K562 (cell line): ENCODE data around the gene FAT2.

Source experiments
- ETV6 ChIP-seq, 3 experiments: fragments of 150-350 bp in 1 of 3; sonication (generic) in 1 of 3; formaldehyde crosslinking in 1 of 3; IDR thresholded peaks; 2 replicates each; pipeline versions ENCODE4 v1.6.1 to v1.8.0; 2014 to 2022; ENCODE audit warnings: borderline replicate concordance in 2 of 3, low read depth in 2 of 3, antibody characterized with exemption in 1 of 3, low read length in 1 of 3, mild to moderate bottlenecking in 1 of 3, missing genetic modification reagents in 1 of 3
- FOS ChIP-seq: IDR thresholded peaks from 3 replicates; pipeline ENCODE4 v1.6.1; 2011; ENCODE audit not compliant: insufficient read length; ENCODE audit errors: extremely low read depth
- GATAD2A ChIP-seq: fragments of 450-650 bp; IDR thresholded peaks from 2 replicates; pipeline ENCODE4 v1.6.1; 2017
- MCM3 ChIP-seq: fragments of 450-650 bp; IDR thresholded peaks from 2 replicates; pipeline ENCODE4 v1.6.1; 2016
- RFX5 ChIP-seq: IDR thresholded peaks from 2 replicates; pipeline ENCODE4 v1.6.1; 2011; ENCODE audit warnings: low read depth, mild to moderate bottlenecking, improper control_type of control experiment, low read length
- TAF1 ChIP-seq: IDR thresholded peaks from 2 replicates; pipeline ENCODE4 v1.6.1; 2011; ENCODE audit warnings: mild to moderate bottlenecking, low read length, moderate library complexity; ENCODE audit not compliant: insufficient read depth, control insufficient read depth, severe bottlenecking; ENCODE audit errors: extremely low read depth
- ZNF551 ChIP-seq: fragments of 250-450 bp; sonication (Bioruptor Pico); IDR thresholded peaks from 2 replicates; pipeline ENCODE4 v1.5.0; 2021; ENCODE audit warnings: mild to moderate bottlenecking, moderate library complexity
- TF ChIP-seq, protein P1 (sequence below): sonication (generic); formaldehyde crosslinking; IDR thresholded peaks from 2 replicates; pipeline ENCODE4 v1.5.0; 2020; ENCODE audit warnings: missing genetic modification reagents
- TF ChIP-seq, protein P2 (sequence below): sonication (generic); formaldehyde crosslinking; IDR thresholded peaks from 2 replicates; pipeline ENCODE4 v1.8.0; 2022; ENCODE audit warnings: missing genetic modification reagents, mild to moderate bottlenecking, moderate library complexity, borderline replicate concordance
- TF ChIP-seq, protein P3 (sequence below): fragments of 450-650 bp; formaldehyde crosslinking; IDR thresholded peaks from 2 replicates; pipeline ENCODE4 v1.4.0; 2020; ENCODE audit warnings: mild to moderate bottlenecking, moderate library complexity
- TF ChIP-seq, protein P4 (sequence below): fragments of 450-650 bp; IDR thresholded peaks from 2 replicates; pipeline ENCODE4 v1.6.1; 2018; ENCODE audit warnings: mild to moderate bottlenecking, low read depth; ENCODE audit not compliant: partially characterized antibody
- TF ChIP-seq, protein P5 (sequence below): fragments of 250-450 bp; sonication (Bioruptor Pico); IDR thresholded peaks from 2 replicates; pipeline ENCODE4 v1.5.0; 2021
- TF ChIP-seq, protein P6 (sequence below), 2 experiments: fragments of 450-650 bp; formaldehyde crosslinking in 1 of 2; IDR thresholded peaks; 2 replicates each; pipeline versions ENCODE4 v1.4.0 to v1.6.1; 2014 to 2020; ENCODE audit warnings: mild to moderate bottlenecking in 2 of 2, borderline replicate concordance in 1 of 2, low read depth in 1 of 2
- TF ChIP-seq, protein P7 (sequence below): fragments of 450-650 bp; IDR thresholded peaks from 2 replicates; pipeline ENCODE4 v1.6.1; 2016; ENCODE audit warnings: missing biosample characterization, missing genetic modification characterization

DNA sequence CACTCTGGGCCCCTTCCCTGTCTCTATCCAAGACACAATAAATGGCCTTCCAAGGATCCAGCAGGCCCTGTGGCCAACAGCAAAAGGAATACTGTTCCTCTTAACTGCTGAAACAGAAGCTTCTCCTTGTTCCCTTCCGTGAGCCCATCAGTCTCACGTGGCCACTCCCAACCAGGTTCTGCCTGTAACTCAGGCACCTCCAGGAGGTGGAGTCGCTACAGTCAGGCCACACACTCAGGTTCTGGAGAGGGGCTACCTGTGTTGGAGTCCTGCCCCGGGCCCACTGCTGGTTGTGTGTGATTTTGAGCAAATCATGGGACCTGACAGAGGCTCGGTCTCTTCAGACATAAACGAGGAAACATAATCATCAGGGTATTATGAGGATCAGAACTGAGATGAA lies 10.3 kb downstream of the FAT2 start:
- TF ChIP-seq, protein P1, sequence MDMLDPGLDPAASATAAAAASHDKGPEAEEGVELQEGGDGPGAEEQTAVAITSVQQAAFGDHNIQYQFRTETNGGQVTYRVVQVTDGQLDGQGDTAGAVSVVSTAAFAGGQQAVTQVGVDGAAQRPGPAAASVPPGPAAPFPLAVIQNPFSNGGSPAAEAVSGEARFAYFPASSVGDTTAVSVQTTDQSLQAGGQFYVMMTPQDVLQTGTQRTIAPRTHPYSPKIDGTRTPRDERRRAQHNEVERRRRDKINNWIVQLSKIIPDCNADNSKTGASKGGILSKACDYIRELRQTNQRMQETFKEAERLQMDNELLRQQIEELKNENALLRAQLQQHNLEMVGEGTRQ (CRISPR knock-in tag) = no peak
- TF ChIP-seq, protein P2, sequence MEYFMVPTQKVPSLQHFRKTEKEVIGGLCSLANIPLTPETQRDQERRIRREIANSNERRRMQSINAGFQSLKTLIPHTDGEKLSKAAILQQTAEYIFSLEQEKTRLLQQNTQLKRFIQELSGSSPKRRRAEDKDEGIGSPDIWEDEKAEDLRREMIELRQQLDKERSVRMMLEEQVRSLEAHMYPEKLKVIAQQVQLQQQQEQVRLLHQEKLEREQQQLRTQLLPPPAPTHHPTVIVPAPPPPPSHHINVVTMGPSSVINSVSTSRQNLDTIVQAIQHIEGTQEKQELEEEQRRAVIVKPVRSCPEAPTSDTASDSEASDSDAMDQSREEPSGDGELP (CRISPR knock-in tag) = no peak
- TF ChIP-seq TAF1 (no peak), FOS (no peak), GATAD2A (no peak), ETV6 (IDR thresholded peaks at IDR 0.05; ENCODE audit: borderline replicate concordance in 1 of 2, low read depth in 2 of 2, low read length in 1 of 2) (no peak), ETV6 (CRISPR knock-in tag; IDR thresholded peaks at IDR 0.05; ENCODE audit: borderline replicate concordance) (no peak), RFX5 (no peak), MCM3 (no peak), ZNF551 (CRISPR knock-in tag) (no peak)
- TF ChIP-seq, protein P3, sequence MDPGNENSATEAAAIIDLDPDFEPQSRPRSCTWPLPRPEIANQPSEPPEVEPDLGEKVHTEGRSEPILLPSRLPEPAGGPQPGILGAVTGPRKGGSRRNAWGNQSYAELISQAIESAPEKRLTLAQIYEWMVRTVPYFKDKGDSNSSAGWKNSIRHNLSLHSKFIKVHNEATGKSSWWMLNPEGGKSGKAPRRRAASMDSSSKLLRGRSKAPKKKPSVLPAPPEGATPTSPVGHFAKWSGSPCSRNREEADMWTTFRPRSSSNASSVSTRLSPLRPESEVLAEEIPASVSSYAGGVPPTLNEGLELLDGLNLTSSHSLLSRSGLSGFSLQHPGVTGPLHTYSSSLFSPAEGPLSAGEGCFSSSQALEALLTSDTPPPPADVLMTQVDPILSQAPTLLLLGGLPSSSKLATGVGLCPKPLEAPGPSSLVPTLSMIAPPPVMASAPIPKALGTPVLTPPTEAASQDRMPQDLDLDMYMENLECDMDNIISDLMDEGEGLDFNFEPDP (CRISPR knock-in tag) = no peak
- TF ChIP-seq, protein P4, sequence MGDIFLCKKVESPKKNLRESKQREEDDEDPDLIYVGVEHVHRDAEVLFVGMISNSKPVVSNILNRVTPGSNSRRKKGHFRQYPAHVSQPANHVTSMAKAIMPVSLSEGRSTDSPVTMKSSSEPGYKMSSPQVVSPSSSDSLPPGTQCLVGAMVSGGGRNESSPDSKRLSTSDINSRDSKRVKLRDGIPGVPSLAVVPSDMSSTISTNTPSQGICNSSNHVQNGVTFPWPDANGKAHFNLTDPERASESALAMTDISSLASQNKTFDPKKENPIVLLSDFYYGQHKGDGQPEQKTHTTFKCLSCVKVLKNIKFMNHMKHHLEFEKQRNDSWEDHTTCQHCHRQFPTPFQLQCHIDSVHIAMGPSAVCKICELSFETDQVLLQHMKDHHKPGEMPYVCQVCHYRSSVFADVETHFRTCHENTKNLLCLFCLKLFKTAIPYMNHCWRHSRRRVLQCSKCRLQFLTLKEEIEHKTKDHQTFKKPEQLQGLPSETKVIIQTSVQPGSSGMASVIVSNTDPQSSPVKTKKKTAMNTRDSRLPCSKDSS = no peak
- TF ChIP-seq, protein P5, sequence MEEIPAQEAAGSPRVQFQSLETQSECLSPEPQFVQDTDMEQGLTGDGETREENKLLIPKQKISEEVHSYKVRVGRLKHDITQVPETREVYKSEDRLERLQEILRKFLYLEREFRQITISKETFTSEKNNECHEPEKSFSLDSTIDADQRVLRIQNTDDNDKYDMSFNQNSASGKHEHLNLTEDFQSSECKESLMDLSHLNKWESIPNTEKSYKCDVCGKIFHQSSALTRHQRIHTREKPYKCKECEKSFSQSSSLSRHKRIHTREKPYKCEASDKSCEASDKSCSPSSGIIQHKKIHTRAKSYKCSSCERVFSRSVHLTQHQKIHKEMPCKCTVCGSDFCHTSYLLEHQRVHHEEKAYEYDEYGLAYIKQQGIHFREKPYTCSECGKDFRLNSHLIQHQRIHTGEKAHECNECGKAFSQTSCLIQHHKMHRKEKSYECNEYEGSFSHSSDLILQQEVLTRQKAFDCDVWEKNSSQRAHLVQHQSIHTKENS (CRISPR knock-in tag) = no peak
- TF ChIP-seq, protein P6, sequence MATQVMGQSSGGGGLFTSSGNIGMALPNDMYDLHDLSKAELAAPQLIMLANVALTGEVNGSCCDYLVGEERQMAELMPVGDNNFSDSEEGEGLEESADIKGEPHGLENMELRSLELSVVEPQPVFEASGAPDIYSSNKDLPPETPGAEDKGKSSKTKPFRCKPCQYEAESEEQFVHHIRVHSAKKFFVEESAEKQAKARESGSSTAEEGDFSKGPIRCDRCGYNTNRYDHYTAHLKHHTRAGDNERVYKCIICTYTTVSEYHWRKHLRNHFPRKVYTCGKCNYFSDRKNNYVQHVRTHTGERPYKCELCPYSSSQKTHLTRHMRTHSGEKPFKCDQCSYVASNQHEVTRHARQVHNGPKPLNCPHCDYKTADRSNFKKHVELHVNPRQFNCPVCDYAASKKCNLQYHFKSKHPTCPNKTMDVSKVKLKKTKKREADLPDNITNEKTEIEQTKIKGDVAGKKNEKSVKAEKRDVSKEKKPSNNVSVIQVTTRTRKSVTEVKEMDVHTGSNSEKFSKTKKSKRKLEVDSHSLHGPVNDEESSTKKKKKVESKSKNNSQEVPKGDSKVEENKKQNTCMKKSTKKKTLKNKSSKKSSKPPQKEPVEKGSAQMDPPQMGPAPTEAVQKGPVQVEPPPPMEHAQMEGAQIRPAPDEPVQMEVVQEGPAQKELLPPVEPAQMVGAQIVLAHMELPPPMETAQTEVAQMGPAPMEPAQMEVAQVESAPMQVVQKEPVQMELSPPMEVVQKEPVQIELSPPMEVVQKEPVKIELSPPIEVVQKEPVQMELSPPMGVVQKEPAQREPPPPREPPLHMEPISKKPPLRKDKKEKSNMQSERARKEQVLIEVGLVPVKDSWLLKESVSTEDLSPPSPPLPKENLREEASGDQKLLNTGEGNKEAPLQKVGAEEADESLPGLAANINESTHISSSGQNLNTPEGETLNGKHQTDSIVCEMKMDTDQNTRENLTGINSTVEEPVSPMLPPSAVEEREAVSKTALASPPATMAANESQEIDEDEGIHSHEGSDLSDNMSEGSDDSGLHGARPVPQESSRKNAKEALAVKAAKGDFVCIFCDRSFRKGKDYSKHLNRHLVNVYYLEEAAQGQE (IDR thresholded peaks at IDR 0.05; ENCODE audit: borderline replicate concordance) = no peak
- TF ChIP-seq, protein P6 (CRISPR knock-in tag; IDR thresholded peaks at IDR 0.05; ENCODE audit: low read depth) = no peak
- TF ChIP-seq, protein P7, sequence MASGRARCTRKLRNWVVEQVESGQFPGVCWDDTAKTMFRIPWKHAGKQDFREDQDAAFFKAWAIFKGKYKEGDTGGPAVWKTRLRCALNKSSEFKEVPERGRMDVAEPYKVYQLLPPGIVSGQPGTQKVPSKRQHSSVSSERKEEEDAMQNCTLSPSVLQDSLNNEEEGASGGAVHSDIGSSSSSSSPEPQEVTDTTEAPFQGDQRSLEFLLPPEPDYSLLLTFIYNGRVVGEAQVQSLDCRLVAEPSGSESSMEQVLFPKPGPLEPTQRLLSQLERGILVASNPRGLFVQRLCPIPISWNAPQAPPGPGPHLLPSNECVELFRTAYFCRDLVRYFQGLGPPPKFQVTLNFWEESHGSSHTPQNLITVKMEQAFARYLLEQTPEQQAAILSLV (tag) = no peak
